OCI-LY3 (cell line): Measurements from ENCODE around the gene RAP1B.

Source experiments
- EZH2phosphoT487 ChIP-seq: fragments of 200-600 bp; shearing (Covaris generic); IDR thresholded peaks from 2 replicates; pipeline ENCODE4 v1.6.1; 2018; ENCODE audit warnings: antibody characterized with exemption, mixed run types, low read depth
- TF ChIP-seq, protein P1 (sequence below): fragments of 200-600, 300-600 bp; sonication (generic); IDR thresholded peaks from 2 replicates; pipeline ENCODE4 v1.5.1; 2014; ENCODE audit warnings: antibody characterized with exemption, low read length, low read depth

DNA sequence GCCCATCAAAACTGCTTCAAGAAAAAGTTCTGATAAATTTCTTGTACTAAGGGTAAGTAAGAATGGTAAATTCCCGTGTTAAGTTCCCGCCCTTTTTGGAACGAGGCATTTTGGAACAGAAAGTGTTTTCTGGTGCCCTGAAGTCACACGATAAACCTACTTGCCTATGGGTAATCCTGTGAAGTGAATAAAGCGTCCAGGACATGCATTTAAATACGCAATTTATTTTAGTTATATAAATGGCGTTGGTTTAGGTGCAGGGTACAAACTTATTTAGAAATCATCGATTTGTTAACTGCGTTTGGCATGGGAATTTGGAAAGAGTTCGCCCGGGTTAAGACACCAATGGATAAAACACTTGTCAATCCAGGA lies 715 bp upstream of the RAP1B start:
- TF ChIP-seq, protein P1, sequence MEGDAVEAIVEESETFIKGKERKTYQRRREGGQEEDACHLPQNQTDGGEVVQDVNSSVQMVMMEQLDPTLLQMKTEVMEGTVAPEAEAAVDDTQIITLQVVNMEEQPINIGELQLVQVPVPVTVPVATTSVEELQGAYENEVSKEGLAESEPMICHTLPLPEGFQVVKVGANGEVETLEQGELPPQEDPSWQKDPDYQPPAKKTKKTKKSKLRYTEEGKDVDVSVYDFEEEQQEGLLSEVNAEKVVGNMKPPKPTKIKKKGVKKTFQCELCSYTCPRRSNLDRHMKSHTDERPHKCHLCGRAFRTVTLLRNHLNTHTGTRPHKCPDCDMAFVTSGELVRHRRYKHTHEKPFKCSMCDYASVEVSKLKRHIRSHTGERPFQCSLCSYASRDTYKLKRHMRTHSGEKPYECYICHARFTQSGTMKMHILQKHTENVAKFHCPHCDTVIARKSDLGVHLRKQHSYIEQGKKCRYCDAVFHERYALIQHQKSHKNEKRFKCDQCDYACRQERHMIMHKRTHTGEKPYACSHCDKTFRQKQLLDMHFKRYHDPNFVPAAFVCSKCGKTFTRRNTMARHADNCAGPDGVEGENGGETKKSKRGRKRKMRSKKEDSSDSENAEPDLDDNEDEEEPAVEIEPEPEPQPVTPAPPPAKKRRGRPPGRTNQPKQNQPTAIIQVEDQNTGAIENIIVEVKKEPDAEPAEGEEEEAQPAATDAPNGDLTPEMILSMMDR, result no peak
- TF ChIP-seq EZH2phosphoT487, result no peak
